GM19240 (cell line): ENCODE data around the gene METAP1D.
"Not testable (repeated sequence)": the region's sequence is repeated elsewhere in the genome, so short reads cannot be mapped to it uniquely, and the experiment has no call there.

Source experiments
- DNase-seq: peaks from one replicate; pipeline ENCODE4 v3.0.0; 2011; ENCODE audit warnings: low spot score; ENCODE audit not compliant: insufficient read length

METAP1D gene

DNA sequence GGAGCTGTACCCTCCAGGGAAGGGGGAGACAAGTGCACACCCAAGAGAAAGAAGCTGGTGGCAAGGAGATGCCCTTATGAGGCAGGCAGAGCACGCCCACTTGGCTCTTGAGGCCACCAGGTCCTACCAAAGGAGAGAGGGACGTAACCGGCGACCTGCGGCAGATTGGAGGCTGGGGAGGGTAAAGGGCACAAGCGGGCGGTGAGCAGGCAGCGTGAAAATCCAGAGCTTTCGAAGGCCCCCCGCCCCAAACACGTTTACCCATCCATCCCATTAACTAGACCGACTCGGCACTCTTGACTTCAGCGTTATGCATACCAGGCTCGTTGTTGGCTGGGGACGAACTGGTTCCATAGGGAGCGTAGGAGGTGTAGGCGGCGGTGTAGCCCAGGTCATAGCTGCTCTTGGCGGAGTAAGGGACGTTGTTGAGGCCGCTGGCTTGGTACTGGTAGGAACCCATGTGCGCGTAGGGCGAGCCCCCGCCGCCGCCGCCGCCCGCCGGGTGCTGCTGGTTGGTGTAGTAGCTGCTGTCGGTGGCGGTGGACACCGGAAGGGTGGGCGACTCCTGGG is 102.2 kb downstream of the METAP1D start:
- DNase-seq: no peak

DNA sequence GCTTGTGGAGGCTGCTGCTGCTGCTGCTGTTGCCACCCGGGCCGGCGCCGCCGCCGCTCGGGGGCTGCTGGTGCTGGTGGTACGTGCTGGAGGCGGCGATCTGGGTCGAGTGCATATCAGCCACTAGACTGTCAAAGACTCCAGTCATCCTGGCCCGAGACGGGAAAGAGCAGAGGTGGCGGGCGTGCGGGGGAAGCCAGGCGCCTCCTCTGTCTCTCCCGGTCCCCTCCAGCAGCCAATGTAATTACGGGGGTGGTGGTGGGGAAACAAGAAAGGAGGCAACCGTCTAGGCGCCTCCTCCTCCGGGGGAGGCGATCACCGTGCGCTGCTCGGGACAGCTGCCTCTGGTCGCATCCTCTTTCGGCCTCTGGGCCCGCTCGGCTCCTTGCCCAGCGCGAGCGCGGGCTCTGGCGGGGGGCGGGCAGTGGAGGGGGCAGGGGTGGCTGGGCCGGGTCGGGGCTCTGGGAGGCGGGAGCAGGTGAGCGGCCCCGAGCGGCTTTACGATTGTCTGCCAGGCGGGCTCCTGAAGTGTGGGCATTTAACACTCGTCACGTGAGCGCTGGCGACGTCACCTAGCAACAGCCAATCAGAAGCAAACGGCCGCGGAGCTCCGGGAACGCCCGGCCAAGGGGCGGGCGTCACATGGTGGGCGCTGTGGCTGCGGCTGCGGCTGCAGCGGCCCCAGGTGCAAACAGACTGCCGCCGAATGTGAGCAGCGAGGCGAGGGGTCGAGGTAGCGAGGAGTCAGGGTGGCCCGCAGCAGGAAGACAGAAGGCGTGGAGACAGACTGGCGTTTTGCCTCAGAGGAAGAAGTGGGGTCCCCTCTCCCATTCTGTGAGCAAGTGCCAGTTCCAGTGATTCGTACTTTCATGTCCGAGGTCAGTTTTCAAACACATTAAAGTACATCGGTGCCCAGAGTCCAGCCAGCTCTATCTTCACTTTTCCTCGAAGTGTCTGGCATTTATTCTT is 102.9 kb downstream of the METAP1D start, which contains the start of gene DLX2:
TSS of gene DLX2 (minus strand) at position 510 of the 969 bp plus-strand sequence. CDS start at position 148, 362 bp downstream.
- DNase-seq: no peak

DNA sequence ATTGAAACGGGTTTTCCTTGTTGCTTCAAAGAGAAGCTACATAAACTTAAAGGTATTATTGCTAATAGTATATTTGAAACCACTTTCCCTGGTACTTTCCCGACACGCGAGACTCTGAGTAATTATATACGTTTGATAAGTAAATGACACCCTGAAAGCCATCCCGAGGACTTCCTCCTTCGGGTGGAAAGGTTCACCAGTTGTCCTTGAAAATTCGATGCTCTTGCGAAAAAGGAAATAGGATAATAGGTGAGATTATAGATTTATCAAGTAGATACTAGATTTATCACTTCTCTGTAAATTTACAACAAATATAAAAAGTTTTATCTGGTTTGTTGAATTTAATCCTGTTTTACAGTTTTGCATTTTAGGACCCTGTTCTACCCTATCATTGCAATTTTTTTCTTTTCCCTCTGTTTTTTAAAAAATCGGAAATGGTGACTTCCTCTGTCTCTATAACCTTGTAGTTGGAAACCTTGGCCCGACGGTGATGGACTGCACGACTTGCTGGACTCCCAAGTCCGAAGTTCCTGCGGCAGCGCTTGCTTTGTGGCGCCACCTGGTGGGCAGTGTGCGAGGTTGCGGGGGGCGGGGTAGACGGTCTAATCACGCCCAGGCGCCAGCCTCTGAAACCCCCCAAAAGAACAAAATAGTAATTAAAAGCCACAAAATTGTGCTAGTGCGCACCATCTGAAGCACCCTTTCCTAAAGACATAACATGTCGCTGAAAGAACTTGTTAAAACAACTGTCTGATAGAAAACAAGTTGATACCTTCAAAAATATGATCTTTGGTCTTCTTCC is 103.9 kb downstream of the METAP1D start:
- DNase-seq: no peak

DNA sequence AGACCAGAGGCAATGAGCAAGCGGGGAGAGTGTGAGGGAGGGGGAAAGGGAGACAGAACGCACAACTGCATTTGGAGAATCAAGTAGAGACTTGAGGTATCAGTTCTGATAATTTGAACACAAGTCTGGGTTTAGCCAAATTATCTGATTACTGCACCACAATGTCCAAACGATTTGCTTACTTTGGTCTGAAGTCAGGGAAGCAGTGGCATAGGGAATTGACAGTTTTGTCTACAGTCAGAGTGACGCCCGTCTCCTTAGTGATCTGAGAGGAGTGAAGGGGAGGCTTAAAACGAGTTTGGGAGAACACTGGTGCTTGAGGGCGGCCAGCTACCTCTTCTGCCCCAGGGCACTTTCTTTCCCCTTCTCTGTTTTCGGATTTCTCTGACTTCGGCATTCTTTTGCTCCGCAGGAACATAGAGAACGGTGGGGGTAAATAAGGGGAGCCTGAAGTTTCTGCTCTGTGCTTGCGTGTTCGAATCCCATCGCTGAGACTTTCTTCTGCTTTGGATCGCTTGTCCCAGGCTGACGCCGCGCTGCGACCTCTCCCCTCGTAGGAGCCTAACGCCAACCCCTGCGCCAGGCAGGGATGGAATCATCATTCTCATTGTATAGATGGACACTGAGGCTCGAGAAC is 105.8 kb downstream of the METAP1D start:
- no peak for DNase-seq

DNA sequence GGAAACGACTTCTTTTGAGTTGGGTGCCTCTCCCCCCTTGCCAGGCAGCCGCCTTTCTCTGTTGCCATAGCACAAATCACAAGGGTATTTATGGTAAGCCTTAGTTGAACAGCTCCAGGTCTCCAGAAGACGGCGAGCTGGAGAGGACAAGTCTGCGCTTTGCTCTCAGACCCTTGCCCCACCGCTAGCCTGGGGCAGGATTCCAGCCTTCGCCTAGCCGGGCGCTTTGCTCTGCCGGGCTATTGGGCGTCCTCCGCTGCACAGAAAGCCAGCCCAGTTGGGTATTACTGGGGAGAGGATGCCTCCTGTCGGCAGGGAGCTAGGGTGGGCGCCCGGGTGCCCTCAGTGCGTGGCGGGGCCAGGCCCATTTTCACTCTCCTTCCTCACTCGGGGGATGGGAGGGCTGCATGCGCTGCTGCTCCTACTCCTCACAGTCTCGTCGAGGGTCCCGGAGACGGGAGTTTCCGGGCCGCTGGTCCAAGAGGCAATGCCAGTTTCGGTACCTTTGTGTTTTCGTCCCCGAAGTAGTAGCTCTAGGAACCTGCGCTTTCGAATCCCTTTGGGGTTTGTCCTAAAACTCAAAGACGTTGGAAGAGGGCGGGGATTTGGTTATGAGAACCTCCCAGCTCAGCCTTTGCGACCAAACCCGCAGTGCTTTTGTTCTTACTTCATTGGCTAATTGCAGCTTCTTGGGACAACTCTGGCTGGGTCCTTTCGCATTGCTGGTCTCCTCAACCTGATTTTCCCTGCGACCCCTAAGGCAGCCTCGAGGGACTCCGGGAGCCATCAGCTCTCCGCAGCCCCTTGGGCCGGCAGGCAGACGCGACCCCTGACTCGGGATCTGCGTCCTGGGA is 106.6 kb downstream of the METAP1D start:
- no peak for DNase-seq

DNA sequence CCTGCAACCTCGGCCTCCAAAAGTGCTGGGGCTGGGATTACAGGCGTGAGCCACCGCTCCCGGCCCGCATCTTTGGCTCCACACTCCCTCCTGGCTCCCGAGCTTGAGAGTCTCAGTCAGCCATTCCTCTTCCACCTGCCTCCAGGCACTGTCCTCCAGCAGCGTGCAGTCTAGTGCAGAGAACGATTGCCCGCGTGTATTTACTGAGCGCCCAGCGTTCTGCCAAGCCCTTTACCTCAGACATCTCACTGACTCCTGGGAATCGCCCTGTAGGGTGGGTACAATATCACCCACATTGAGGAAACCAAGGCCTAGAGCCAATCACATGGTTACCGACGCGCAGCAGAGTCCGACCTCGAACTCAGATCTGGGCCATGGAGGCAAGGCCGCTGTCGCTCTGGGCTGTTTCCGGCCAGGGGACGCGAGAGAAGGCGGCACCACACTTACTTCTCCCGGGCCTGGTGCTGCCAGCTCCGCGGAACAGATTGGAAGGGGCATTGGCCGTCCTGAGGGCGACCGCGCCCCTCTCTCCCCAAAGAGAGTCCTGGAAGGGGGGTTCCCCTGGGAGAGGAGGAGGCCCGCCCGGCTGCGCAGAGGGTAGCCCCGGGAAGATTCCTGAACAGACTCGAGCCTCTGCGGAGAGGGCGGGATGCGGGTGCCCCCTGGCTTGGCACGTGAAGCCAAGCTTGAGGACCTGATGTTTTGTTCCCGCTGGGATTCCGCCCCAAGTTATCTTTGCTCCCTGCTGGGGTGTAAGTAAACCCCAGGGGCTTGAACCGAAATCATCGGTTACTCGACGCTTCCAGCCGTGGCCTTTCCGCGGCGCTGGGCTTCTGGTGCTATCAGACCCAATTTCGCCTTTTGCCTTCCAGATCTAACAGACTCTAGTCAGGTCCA is 108.2 kb downstream of the METAP1D start:
- DNase-seq: no peak

DNA sequence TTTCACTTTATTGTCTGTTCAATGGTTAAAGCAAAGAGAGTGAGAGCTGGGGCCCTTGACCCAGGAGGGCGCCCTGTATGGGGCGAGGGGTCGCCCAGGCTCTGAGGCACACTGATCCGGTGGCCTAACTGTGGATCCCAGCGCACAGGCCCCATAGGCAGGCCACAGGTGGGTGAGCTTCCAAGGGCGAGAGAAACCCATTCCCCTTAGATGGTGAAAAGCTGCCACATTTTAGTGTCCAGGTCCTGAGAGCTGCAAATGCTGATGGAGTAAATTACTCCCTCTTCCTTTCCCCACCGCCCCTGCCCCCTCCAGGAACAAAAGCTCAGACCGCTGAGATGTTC is 108.8 kb downstream of the METAP1D start:
- no peak for DNase-seq

DNA sequence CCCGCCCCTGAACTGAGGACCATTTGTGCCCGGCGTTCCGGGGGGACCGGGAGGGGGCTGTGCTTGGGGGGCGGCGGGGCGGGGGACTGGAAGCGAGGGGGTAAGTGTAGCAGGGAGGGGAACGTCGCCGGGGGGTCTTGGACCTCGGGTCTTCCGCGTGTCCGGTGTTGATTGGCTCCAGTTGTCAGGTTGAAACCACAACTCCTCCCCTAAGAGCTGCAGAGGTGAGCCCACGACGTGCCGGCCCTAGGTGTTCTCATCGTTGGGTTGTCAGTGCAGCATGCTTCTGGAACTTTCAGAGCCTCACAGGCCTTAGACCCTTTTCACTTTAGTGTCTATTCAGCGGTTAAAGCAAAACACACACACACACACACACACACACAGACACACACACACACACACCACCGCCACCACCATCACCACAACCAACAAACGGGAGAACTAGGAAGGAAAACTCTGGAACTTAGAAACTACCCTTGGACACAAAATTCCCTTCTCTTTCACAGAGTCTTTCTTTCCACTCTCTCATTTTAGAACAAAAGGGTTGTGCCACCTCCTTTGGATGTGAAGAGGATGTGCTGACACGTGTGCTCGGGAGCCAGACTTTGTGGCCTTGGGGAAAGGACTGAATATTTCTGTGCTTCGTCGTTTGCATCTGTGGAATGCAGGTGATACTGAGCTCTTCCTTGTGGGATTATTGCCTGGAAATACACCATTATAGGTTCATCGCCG is 109.7 kb downstream of the METAP1D start:
- no peak for DNase-seq

DNA sequence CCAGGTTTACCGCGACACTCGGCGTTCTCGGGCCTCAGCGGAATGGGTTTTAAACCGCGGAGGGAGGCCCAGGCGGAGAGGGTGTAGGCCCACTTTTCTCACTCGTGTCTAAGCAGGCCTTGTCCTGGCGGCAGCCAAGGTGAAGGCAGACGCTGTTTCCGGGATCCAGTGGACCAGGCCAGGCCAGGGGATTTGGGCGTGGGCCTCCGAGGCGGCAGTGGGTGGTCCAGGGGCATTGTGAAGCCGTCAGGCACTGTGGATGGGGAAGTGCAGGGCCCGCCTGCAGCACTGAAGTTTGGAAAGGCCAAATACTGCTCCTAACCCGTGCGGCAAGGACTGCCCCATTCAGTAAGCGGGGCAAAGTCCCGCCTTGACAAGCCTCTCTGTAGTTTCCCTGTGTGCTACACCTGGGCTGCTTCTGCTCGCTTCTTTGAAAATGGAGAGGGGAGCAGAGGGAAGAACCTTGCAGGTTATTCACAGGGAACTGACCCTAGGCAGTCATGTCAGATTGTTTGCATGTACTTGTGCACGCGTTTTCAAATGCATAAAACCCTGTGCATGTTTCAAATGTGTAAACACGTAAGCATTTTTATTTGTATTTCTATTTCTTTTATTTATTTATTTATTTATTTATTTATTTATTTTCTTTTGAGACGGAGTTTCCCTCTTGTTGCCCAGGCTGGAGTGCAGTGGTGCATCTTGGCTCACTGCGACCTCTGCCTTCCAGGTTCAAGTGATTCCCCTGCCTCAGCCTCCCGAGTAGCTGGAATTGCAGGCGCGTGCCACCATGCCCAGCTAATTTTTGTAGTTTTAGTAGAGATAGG is 110.4 kb downstream of the METAP1D start:
- DNase-seq: no peak

DNA sequence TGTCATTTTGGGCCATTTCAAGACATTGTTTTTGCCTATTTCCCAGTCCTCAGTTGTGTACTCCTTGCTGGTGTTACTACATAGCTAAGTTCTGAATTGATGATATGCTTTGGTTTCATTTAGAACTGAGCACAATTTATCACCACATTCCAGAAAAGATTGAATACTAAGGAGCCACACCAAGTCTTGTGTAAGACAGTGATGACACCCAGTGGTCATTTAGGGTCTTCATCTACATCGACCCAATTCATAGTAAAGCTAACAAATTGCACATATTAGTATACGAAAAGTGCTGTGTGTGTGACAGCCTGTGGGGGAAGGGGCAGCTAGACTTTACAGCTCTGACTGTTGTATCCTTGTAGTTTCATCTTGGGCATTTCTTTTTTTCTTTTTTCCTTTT is 113.9 kb downstream of the METAP1D start:
- no peak for DNase-seq

DNA sequence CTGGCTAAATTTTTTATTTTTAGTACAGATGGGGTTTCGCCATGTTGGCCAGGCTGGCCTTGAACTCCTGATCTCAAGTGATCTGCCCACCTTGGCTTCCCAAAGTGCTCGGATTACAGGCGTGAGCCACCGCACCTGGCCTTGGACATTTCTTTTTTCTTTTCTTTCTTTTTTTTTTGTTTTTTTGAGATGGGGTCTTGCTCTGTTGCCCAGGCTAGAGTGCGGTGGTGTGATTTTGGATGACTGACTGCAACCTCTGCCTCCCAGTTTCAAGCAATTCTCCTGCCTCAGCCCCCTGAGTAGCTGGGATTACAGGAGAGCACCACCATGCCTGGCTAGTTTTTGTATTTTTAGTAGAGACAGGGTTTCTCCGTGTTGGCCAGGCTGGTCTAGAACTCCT is 114.4 kb downstream of the METAP1D start:
- DNase-seq: not testable (repeated sequence)

DNA sequence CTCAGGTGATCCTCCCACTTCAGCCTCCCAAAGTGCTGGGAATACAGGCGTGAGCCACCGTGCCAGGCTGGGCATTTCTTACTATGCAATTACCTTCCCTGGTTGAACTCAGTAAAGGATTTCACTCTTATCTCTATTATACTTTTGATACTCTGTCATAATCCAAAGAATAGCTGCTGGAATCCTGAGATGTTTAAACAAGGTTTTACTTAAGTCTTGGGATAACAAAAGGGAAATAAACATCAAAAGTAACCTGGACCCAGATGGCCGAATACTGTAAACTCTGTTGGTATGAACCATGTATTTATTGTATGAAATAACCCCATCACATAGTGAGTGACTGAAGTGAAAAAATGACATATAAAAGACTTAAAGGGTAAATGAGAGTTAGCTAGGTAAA is 114.8 kb downstream of the METAP1D start:
- no peak for DNase-seq

DNA sequence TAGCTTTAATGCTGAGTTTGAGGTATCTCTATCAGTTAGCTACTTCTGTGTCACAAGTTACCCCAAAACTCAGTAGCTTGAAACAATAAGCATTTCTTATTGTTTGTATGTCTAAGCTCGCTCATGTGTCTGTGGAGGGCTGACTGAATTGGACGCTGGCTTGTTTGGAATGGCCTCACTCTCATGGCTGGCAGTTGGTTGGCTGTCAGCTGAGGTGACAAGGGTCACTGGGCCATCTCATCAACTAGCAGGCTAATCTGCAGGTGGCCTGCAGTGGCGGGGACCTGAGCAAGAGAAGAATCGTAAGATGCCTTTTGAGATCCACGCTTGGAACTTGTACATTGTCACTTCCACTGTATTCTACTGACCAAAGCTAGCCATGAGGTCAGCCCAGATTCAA is 116.4 kb downstream of the METAP1D start:
- DNase-seq: no peak

DNA sequence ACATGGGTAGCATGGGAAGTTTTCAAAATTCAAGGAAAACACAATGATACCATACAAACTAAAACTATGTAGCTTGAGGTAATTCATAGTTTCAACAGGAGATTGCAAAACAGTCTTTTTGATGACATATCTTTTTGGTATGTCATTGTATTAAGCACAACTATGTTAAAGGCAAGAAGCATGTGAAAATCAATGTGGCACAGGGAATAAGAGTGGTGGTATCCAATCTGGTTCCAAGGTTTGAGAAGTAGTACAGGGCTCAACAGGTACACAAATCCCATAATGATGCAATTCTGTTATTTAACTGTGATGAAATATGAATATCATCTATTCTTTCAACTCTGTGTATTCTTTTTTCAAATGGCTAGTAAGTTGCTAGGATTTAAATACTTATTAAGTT is 119.3 kb downstream of the METAP1D start:
- DNase-seq: no peak

DNA sequence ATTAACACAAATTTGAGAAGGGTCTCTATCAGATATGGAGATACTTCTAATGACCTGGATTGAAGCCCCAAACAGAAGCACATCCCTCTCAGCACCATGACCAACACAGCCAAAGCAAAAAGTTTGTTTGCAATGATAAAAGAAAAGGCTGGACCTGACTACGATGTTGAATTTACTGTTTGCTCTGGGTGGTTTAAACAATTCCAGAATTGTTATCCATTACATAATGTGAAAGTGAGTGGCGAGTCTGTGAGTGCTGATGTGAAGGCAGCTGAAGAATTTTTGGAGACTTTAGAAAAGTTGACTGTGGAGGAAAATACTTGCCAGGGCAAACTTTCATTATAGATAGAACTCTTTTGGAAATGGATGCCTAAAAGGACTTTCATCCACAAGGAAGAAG is 120.4 kb downstream of the METAP1D start:
- no peak for DNase-seq

DNA sequence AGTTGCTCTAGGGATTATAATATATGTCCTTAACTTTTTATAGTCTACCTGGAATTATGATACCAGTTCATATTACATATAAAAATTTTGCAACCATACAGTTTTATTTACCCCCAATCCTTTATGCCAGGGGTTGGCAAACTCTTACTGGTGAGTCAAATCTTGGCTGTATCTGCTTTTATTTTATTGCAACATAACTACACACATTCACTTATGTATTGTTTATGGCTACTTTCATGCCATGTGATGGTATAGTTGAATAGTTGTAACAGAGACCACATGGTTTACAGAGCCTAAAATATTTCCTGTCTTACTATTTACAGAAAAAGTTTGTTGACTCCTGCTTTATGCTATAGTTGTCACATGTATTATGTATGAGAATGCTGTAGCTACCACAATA is 128.7 kb downstream of the METAP1D start:
- no peak for DNase-seq

DNA sequence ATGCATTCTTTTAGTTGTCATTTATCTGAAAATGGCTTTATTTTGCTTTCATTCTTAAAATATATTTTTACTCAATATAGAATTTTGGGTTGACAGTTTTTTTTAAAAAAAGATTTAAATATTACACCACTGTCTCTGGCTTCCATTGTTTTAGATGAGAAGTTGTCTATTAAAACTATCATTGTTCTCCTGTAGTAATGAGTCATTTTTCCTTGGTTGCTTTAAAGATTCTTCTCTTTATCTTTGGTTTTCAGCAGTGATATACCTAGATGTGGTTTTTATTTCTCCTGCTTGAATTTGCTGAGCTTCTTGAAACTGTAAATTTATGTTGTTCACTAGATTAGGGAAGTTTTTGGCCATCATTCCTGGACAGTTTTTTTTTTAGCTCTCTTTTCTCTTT is 129.7 kb downstream of the METAP1D start:
- DNase-seq: no peak
